HCT116 (cell line): ENCODE data around the gene CARD9. TPM values are rescaled to one million over a fixed set of nuclear protein-coding genes. Genes with fewer than 3 reads are reported as not detected.

Experiments
- ATAC-seq: fragments of 200-7000 bp; cut with Tn5 transposase; 2 replicates; pipeline ENCODE4 v1.9.1; 2020; ENCODE audit warnings: mild to moderate bottlenecking, moderate library complexity
- BruUV-seq: library from RNA; stranded (reverse); fragments of 400-500 nt; replicated peaks from 2 replicates; lab custom pipeline; 2021; lab: Mats Ljungman, UMichigan
- CTCF ChIA-PET: fragments of 300-600 bp; sonication (Branson Sonifier 250); formaldehyde crosslinking; loops from one replicate; lab custom pipeline; 2021; ENCODE audit warnings: antibody characterized with exemption; lab: Charles Lee
- POLR2A ChIA-PET: fragments of 300-600, 350-600 bp; sonication (Branson Sonifier 250); formaldehyde crosslinking; loops from one replicate; lab custom pipeline; 2021; ENCODE audit warnings: antibody characterized with exemption; lab: Charles Lee
- RAD21 ChIA-PET, 2 experiments: fragments of 300-600 bp; sonication (Branson Sonifier 250); formaldehyde crosslinking; loops; one replicate each; lab custom pipeline; 2023; ENCODE audit warnings: low total read pairs in 2 of 2; ENCODE audit not compliant: uncharacterized antibody in 2 of 2, unreplicated experiment in 2 of 2, low non-redundant PET in 1 of 2; lab: Charles Lee
- DNase-seq: peaks from one replicate; pipeline ENCODE4 v3.0.0-alpha.2; 2010; ENCODE audit warnings: low read depth, low spot score
- H2AFZ ChIP-seq: fragments of 200-600 bp; shearing (Covaris generic), sonication (generic); 2 replicates; pipeline ENCODE4 v1.6.1; 2017; ENCODE audit warnings: low read depth, mixed run types, mixed read lengths, antibody characterized with exemption, low read length; ENCODE audit not compliant: poor library complexity, severe bottlenecking
- H3K27ac ChIP-seq: 2 replicates; pipeline ENCODE4 v1.5.1; 2012; ENCODE audit warnings: low read depth, low read length
- H3K27me3 ChIP-seq: fragments of 200-600 bp; sonication (generic); 2 replicates; pipeline ENCODE4 v1.6.1; 2016; ENCODE audit warnings: mixed run types, low read length, mixed read lengths; ENCODE audit not compliant: insufficient read depth
- H3K36me3 ChIP-seq, 2 experiments: fragments of 200-500 bp in 1 of 2; fragments of 200-600 bp in 1 of 2; sonication (Bioruptor generic) in 1 of 2; sonication (generic) in 1 of 2; 2 replicates each; pipeline versions ENCODE4 v1.5.1 to v1.6.1; 2014 to 2016; ENCODE audit warnings: low read length in 2 of 2, inconsistent platforms in 1 of 2, mixed read lengths in 1 of 2, mixed run types in 1 of 2; ENCODE audit not compliant: insufficient read depth in 2 of 2, control insufficient read depth in 1 of 2
- H3K4me1 ChIP-seq, 2 experiments: fragments of 200-600 bp in 1 of 2; sonication (generic) in 1 of 2; 2 replicates each; pipeline versions ENCODE4 v1.5.1 to v1.6.1; 2012 to 2017; ENCODE audit warnings: low read length in 2 of 2, inconsistent platforms in 1 of 2, mild to moderate bottlenecking in 1 of 2, mixed read lengths in 1 of 2, mixed run types in 1 of 2, moderate library complexity in 1 of 2; ENCODE audit not compliant: insufficient read depth in 2 of 2, control insufficient read depth in 1 of 2
- H3K4me2 ChIP-seq: fragments of 200-600 bp; sonication (generic); 2 replicates; pipeline ENCODE4 v1.6.1; 2017; ENCODE audit warnings: mixed run types, low read length, mixed read lengths
- H3K4me3 ChIP-seq, 2 experiments: fragments of 200-600 bp in 1 of 2; sonication (generic) in 1 of 2; replicated peaks in 1 of 2; 2 replicates each; pipeline ENCODE4 v1.5.1; 2011 to 2016; ENCODE audit warnings: low read length in 2 of 2, control low read depth in 1 of 2, low read depth in 1 of 2, mild to moderate bottlenecking in 1 of 2, mixed read lengths in 1 of 2, mixed run types in 1 of 2
- H3K79me2 ChIP-seq: fragments of 200-600 bp; sonication (generic); 2 replicates; pipeline ENCODE4 v1.6.1; 2017; ENCODE audit warnings: mild to moderate bottlenecking, mixed run types, low read length, moderate library complexity, mixed read lengths; ENCODE audit not compliant: insufficient read depth
- H3K9ac ChIP-seq: fragments of 200-600 bp; sonication (generic); 2 replicates; pipeline ENCODE4 v1.6.1; 2016; ENCODE audit warnings: low read length, mixed read lengths
- H3K9me2 ChIP-seq: fragments of 200-600 bp; sonication (generic), shearing (Covaris generic); 2 replicates; pipeline ENCODE4 v1.6.1; 2017; ENCODE audit warnings: mixed run types, mild to moderate bottlenecking, moderate library complexity; ENCODE audit not compliant: insufficient read depth
- H3K9me3 ChIP-seq, 2 experiments: fragments of 200-500 bp in 1 of 2; fragments of 200-600 bp in 1 of 2; sonication (Bioruptor generic) in 1 of 2; sonication (generic) in 1 of 2; 2 replicates each; pipeline ENCODE4 v1.6.1; 2014 to 2017; ENCODE audit warnings: low read length in 2 of 2, mixed read lengths in 2 of 2, inconsistent platforms in 1 of 2, low read depth in 1 of 2, mild to moderate bottlenecking in 1 of 2, mixed run types in 1 of 2, moderate library complexity in 1 of 2; ENCODE audit not compliant: control insufficient read depth in 1 of 2, insufficient read depth in 1 of 2
- H4K20me1 ChIP-seq: fragments of 200-600 bp; sonication (generic), shearing (Covaris generic); 2 replicates; pipeline ENCODE4 v1.6.1; 2017; ENCODE audit warnings: mixed run types, mild to moderate bottlenecking, moderate library complexity; ENCODE audit not compliant: insufficient read depth
- CBX3 ChIP-seq: IDR thresholded peaks from 2 replicates; pipeline ENCODE4 v1.6.1; 2012; ENCODE audit warnings: low read depth
- EGR1 ChIP-seq: IDR thresholded peaks from 2 replicates; pipeline ENCODE4 v1.6.1; 2012; ENCODE audit warnings: low read depth
- ELF1 ChIP-seq: IDR thresholded peaks from 2 replicates; pipeline ENCODE4 v1.6.1; 2012; ENCODE audit warnings: low read depth, borderline replicate concordance
- EZH2 ChIP-seq: fragments of 200-600 bp; sonication (generic); IDR thresholded peaks from 2 replicates; pipeline ENCODE4 v1.6.1; 2017; ENCODE audit warnings: antibody characterized with exemption, mixed run types
- EZH2phosphoT487 ChIP-seq: fragments of 200-600 bp; IDR thresholded peaks from 2 replicates; pipeline ENCODE4 v1.6.1; 2018; ENCODE audit warnings: antibody characterized with exemption, borderline replicate concordance
- FOSL1 ChIP-seq: IDR thresholded peaks from 2 replicates; pipeline ENCODE4 v1.6.1; 2012; ENCODE audit warnings: low read depth
- JUND ChIP-seq: IDR thresholded peaks from 2 replicates; pipeline ENCODE4 v1.6.1; 2012
- POLR2A ChIP-seq: IDR thresholded peaks from 2 replicates; pipeline ENCODE4 v1.7.0; 2011; ENCODE audit warnings: borderline replicate concordance; ENCODE audit not compliant: insufficient read depth, insufficient read length; ENCODE audit errors: extremely low read depth
- POLR2AphosphoS5 ChIP-seq: IDR thresholded peaks from 2 replicates; pipeline ENCODE4 v1.6.1; 2011; ENCODE audit warnings: mild to moderate bottlenecking, low read depth, low read length, moderate library complexity
- RAD21 ChIP-seq: IDR thresholded peaks from 2 replicates; pipeline ENCODE4 v1.6.1; 2012; ENCODE audit warnings: low read depth, mild to moderate bottlenecking
- SP1 ChIP-seq: IDR thresholded peaks from 2 replicates; pipeline ENCODE4 v1.6.1; 2012; ENCODE audit warnings: low read depth
- SRF ChIP-seq: IDR thresholded peaks from 2 replicates; pipeline ENCODE4 v1.6.1; 2012; ENCODE audit warnings: low read depth
- YY1 ChIP-seq: IDR thresholded peaks from 2 replicates; pipeline ENCODE4 v1.6.1; 2011; ENCODE audit warnings: low read length, low read depth, moderate library complexity, mild to moderate bottlenecking; ENCODE audit not compliant: insufficient replicate concordance; ENCODE audit errors: extremely low read depth
- ZFX ChIP-seq: fragments of 450-650 bp; IDR thresholded peaks from 2 replicates; pipeline ENCODE4 v1.6.1; 2017
- intact Hi-C: fragments of 100-400 bp; cut with micrococcal nuclease; formaldehyde crosslinking; loops from 2 replicates; pipeline ENCODE4 v1.10.0; 2022
- total RNA-seq: library from RNA; stranded (reverse); gene quantifications from one replicate; pipeline ENCODE4 v1.2.1, GENCODE V29; 2021; ENCODE audit not compliant: unreplicated experiment
- TF ChIP-seq, protein P1 (sequence below), 3 experiments: fragments of 200-600 bp in 1 of 3; sonication (generic) in 1 of 3; IDR thresholded peaks in 2 of 3; conservative IDR thresholded peaks in 1 of 3; 2 replicates each; pipeline ENCODE4 v1.5.1; 2012 to 2017; ENCODE audit warnings: low read depth in 2 of 3, low read length in 2 of 3, antibody characterized with exemption in 1 of 3, borderline replicate concordance in 1 of 3, control low read depth in 1 of 3, mild to moderate bottlenecking in 1 of 3, mixed read lengths in 1 of 3, mixed run types in 1 of 3, moderate library complexity in 1 of 3; ENCODE audit not compliant: insufficient read depth in 1 of 3
- TF ChIP-seq, protein P2 (sequence below): IDR thresholded peaks from 2 replicates; pipeline ENCODE4 v1.6.1; 2012
- TF ChIP-seq, protein P3 (sequence below): IDR thresholded peaks from 2 replicates; pipeline ENCODE4 v1.6.1; 2012; ENCODE audit warnings: low read depth

The CARD9 gene
- total RNA-seq, 1 experiment from 2014 or later = 1.2 TPM

DNA sequence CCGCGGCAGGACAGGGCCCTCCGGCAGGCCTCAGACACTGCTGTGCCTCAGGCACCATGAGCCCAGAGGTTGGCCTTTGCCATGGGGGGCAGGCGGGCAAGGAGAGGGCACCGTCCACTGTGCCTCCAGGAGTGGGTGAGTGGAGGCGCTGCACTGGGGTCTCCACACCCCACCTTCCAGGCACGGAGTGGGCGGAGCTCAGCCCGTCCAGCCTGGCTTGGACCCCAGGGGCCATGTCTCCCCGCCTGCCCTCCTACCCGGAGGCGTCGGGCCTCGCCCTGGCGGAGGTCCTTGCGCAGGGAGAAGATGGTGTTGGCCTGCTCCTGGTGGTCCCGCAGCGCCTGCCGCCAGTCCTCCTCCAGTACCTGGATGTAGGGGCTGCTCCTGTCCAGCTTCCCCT, 3.4 kb downstream of the CARD9 start (continued):
- TF ChIP-seq, protein P1, sequence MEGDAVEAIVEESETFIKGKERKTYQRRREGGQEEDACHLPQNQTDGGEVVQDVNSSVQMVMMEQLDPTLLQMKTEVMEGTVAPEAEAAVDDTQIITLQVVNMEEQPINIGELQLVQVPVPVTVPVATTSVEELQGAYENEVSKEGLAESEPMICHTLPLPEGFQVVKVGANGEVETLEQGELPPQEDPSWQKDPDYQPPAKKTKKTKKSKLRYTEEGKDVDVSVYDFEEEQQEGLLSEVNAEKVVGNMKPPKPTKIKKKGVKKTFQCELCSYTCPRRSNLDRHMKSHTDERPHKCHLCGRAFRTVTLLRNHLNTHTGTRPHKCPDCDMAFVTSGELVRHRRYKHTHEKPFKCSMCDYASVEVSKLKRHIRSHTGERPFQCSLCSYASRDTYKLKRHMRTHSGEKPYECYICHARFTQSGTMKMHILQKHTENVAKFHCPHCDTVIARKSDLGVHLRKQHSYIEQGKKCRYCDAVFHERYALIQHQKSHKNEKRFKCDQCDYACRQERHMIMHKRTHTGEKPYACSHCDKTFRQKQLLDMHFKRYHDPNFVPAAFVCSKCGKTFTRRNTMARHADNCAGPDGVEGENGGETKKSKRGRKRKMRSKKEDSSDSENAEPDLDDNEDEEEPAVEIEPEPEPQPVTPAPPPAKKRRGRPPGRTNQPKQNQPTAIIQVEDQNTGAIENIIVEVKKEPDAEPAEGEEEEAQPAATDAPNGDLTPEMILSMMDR (IDR thresholded peaks at IDR 0.05 in 2 of 3, conservative IDR thresholded peaks at IDR 0.05 in 1 of 3; ENCODE audit: borderline replicate concordance in 1 of 3, insufficient read depth in 1 of 3, low read depth in 2 of 3, low read length in 2 of 3) = no peak
- TF ChIP-seq SRF = no peak
- no peak for TF ChIP-seq EGR1
- TF ChIP-seq ELF1 = no peak

DNA sequence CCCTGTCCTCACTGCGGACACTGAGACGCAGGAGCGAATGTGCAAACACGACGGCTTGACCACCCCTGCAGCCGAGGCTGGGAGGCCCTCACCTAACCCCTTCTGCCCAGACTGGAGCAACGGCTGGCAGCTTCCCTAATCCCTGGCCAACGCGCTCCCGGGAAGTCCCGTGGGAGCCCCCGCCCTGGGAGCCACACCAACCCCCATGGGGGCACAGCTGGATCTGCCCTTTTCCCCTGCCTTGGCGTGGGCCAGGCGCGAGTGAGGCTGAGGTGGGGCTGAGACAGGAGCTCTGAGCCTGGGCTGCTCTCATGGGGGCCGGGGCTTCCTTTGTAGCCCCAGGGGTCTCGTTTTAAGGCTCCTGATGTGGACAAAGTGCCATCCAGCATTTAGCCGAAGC, 5.3 kb downstream of the CARD9 start:
- ChIA-PET CTCF (no interaction called here), POLR2A (no interaction called here), RAD21 (no interaction called here)
- DNase-seq = no peak
- H3K27me3 ChIP-seq = no peaks in the 10 kb centered on the region
- no peak overlapping the region for H2AFZ ChIP-seq
- no TSS peak for BruUV-seq
- no peak for ATAC-seq
- no peaks in the 10 kb centered on the region for H4K20me1 ChIP-seq
- no peak overlapping the region for H3K4me3 ChIP-seq
- no peak overlapping the region for H3K9ac ChIP-seq
- no peak overlapping the region for H3K27ac ChIP-seq
- H3K4me1 ChIP-seq = peaks cover 5 to 16% of the 10 kb centered on the region in 2 experiments; a peak in 3 of 4 replicates
- intact Hi-C loops = no loop called here
- no peaks in the 10 kb centered on the region for H3K9me2 ChIP-seq
- H3K4me2 ChIP-seq = no peak overlapping the region
- H3K79me2 ChIP-seq = no peaks in the 10 kb centered on the region
- no peaks in the 10 kb centered on the region for H3K36me3 ChIP-seq
- H3K9me3 ChIP-seq = no peaks in the 10 kb centered on the region
- no peak for TF ChIP-seq FOSL1
- TF ChIP-seq, protein P2, sequence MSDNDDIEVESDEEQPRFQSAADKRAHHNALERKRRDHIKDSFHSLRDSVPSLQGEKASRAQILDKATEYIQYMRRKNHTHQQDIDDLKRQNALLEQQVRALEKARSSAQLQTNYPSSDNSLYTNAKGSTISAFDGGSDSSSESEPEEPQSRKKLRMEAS = no peak
- TF ChIP-seq EGR1 = no peak
- no peak for TF ChIP-seq SRF
- no peak for TF ChIP-seq CBX3
- TF ChIP-seq YY1 = no peak
- TF ChIP-seq POLR2AphosphoS5 = no peak
- no peak for TF ChIP-seq POLR2A
- TF ChIP-seq EZH2phosphoT487 = no peak
- TF ChIP-seq SP1 = no peak
- TF ChIP-seq, protein P3, sequence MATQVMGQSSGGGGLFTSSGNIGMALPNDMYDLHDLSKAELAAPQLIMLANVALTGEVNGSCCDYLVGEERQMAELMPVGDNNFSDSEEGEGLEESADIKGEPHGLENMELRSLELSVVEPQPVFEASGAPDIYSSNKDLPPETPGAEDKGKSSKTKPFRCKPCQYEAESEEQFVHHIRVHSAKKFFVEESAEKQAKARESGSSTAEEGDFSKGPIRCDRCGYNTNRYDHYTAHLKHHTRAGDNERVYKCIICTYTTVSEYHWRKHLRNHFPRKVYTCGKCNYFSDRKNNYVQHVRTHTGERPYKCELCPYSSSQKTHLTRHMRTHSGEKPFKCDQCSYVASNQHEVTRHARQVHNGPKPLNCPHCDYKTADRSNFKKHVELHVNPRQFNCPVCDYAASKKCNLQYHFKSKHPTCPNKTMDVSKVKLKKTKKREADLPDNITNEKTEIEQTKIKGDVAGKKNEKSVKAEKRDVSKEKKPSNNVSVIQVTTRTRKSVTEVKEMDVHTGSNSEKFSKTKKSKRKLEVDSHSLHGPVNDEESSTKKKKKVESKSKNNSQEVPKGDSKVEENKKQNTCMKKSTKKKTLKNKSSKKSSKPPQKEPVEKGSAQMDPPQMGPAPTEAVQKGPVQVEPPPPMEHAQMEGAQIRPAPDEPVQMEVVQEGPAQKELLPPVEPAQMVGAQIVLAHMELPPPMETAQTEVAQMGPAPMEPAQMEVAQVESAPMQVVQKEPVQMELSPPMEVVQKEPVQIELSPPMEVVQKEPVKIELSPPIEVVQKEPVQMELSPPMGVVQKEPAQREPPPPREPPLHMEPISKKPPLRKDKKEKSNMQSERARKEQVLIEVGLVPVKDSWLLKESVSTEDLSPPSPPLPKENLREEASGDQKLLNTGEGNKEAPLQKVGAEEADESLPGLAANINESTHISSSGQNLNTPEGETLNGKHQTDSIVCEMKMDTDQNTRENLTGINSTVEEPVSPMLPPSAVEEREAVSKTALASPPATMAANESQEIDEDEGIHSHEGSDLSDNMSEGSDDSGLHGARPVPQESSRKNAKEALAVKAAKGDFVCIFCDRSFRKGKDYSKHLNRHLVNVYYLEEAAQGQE = no peak
- no peak for TF ChIP-seq JUND
- no peak for TF ChIP-seq ZFX
- TF ChIP-seq, protein P1 (IDR thresholded peaks at IDR 0.05 in 2 of 3, conservative IDR thresholded peaks at IDR 0.05 in 1 of 3; ENCODE audit: borderline replicate concordance in 1 of 3, insufficient read depth in 1 of 3, low read depth in 2 of 3, low read length in 2 of 3) = no peak
- TF ChIP-seq ELF1 = no peak
- TF ChIP-seq EZH2 = no peak
- TF ChIP-seq RAD21 = no peak
